Measurements from ENCODE around the gene FAM149A. TPM values are rescaled to one million over a fixed set of nuclear protein-coding genes. Genes with fewer than 3 reads are reported as not detected.

Gene FAM149A
- total RNA-seq, 4 donors from 2014 or later, result 7.7 to 15.3 (median 11.8) TPM

GRCh38 chr4:186128842-186129241 lies 24.3 kb downstream of the FAM149A start:
- no peak for TF ChIP-seq CTCF (IDR thresholded peaks at IDR 0.05)
- ATAC-seq (ENCODE audit: low FRiP score) (no peak), DNase-seq (ENCODE audit: low spot score) (no peak)

- TF ChIP-seq CTCF (IDR thresholded peaks at IDR 0.05), result no peak
- DNase-seq (ENCODE audit: low spot score), result no peak
- ATAC-seq (ENCODE audit: low FRiP score), result no peak
Observed at GRCh38 chr4:186131935-186132334, 27.4 kb downstream of the FAM149A start.

- ATAC-seq (ENCODE audit: low FRiP score), result peak; percentile 81
- DNase-seq (ENCODE audit: low spot score), result no peak
- TF ChIP-seq CTCF (IDR thresholded peaks at IDR 0.05), result no peak
Observed at GRCh38 chr4:186132577-186133242, 28.2 kb downstream of the FAM149A start.

- DNase-seq (ENCODE audit: low spot score) (no peak), ATAC-seq (ENCODE audit: low FRiP score) (no peak)
- no peak for TF ChIP-seq CTCF (IDR thresholded peaks at IDR 0.05)
Observed at GRCh38 chr4:186134257-186134656, 29.8 kb downstream of the FAM149A start.

DNA sequence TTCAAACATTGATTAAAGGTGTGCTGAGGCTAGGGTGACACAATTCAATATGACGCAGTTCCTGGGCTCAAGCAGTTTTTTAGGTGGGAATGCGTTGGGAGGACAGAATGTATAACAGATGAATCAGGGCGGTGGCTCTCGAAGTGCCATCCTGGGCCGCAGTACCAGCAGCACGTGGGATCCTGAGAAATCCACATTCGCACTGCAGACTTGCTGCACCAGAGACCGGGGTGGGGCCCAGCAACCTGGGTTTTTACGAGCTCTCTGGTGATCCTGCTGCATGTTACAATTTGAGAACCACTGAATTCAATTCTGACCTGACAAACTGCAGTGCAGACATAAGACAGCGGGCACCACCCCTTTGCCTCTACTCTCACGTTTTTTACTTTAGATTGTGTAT lies 30.4 kb downstream of the FAM149A start:
- TF ChIP-seq CTCF (IDR thresholded peaks at IDR 0.05), result no peak

DNA sequence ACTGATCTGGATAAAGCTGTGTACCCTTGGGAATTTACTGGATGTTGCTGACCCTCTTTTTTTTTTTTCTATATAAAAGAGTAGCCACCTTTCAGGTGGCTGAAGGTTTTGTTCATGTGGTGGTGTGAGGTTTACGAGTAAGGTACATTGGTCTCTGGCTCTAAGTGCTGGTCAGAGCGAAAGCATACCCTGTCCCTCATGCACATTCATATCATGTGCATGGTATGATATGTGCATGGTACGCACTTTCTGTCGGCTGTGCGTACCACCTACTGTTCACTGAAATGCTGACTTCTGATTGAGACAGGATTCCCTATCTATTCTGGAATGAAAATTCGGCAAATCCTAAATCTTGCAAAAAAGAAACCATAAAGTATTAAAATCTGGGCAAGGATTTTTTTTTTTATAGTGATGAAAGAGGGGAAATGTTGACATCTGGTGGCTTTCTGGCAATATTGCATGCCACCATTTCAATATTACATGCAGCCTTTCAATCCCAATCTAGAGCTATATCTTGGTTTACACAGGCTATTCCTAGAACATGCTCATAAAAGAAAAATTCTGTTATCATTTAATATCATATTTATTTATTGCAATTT lies 32.8 kb downstream of the FAM149A start:
- ATAC-seq (ENCODE audit: low FRiP score) (no peak), DNase-seq (ENCODE audit: low spot score) (no peak)
- no peak for TF ChIP-seq CTCF (IDR thresholded peaks at IDR 0.05)

More for the DNA sequence above, 30.4 kb downstream of the FAM149A start:
- DNase-seq (ENCODE audit: low spot score) (no peak), ATAC-seq (ENCODE audit: low FRiP score) (no peak)

Data from omental fat pad (tissue), 4 donors.